Stimulated activated CD4-positive, alpha-beta T cell treated with anti-CD3 and anti-CD28 coated beads, Interleukin-4, amount 100 ng/mL, for 1 hour (primary cell): ENCODE data around the gene BAIAP2L1.
A peak's percentile ranks its signal among the peaks of the same experiment; 100 is the strongest.
"Not testable (repeated sequence)": the region's sequence is repeated elsewhere in the genome, so short reads cannot be mapped to it uniquely, and the experiment has no call there.

Experiments used
- DNase-seq: peaks from one replicate; pipeline ENCODE4 v3.0.0-alpha.2; 2020

BAIAP2L1 gene

DNA sequence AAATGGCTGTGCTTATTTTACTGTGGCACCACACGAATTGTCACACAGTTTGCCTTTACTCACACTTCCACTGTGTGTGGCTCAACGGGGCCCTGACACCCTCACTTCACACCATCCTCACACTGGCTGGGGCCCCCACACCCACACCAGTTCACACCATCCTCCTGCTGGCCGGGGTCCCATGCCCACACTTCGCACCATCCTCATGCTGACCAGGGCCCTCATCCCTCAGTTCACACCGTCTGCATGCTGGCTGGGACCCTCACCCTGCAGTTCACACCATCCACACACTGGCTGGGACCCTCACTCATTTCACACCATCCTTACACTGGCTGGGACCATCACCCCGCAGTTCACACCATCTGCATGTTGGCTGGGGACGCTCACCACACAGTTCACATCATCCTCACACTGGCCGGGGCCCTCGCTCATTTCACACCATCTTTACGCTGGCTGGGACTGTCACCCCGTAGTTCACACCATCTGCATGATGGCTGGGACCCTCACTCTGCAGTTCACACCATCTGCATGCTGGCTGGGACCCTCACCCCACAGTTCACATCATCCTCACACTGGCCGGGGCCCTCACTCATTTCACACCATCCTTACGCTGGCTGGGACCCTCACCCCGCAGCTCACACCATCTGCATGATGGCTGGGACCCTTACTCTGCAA lies 83.4 kb downstream of the BAIAP2L1 start:
- no peak for DNase-seq

DNA sequence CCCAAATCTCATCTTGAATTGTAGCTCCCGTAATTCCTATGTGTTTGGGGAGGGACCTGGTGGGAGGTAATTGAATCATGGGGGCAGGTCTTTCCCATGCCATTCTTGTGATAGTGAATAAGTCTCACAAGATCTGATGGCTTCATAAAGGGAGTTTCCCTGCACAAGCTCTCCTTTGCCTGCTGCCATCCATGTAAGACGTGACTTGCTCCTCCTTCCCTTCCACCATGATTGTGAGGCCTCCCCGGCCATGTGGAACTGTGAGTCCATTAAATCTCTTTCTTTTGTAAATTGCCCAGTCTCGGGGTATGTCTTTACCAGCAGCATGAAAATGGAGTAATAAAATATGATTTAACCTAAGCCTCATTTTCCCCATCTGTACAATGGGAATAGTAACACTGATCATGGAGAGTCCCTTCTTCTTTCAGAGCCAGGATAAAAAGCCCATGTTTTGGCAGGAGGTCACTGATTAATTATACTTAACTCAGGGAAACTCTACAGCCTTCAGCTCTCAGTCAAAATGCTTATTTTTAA lies 84.8 kb downstream of the BAIAP2L1 start:
- not testable (repeated sequence) for DNase-seq

DNA sequence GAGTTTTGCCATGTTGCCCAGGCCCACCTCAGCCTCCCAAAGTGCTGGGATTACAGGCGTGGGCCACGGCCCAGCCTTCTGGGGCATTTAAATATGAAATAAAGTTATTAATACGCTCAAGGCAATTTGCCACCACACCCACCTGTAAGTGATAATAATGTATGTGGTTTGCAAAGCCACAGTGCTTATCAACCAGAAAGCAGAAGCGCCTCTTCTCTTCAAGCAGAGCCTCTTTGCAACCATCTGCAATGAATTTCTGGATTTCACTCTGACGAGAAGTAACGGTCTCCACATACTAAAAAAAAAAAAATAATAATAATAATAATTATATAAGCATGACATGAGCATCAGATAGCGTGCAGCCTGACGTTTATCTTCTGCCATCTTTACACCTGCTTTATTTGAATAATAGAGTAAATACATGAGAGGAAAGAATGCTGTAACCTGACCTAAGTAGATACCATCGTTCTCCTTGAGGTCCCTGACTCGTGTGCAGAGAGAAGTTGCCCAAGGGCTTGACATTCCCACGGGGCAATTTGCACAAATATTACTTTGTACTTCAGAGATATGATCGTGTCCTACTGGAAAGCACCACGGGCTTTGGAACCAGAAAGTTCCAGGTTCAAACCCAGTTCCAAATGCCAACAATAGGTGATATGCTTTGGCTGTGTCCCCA lies 85.4 kb downstream of the BAIAP2L1 start:
- no peak for DNase-seq

DNA sequence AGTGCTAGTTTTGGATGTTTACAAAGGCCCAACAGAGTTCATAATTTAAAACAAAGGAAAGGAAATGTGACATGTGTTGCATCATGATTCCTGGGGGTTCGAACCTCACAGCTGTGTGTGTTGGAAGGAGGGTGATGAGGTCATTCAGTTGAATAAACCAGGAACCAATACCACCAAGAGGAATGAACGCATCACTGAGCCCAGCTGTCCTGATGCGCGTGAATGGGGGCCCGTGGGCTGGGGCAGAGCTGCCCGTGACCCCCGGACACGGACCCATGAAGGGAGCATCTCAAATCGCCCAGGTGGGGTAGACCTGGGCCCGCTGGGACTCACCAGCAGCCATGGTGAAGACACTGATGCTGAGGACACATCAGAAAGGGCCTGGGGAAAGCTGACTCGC lies 86.4 kb downstream of the BAIAP2L1 start:
- no peak for DNase-seq

DNA sequence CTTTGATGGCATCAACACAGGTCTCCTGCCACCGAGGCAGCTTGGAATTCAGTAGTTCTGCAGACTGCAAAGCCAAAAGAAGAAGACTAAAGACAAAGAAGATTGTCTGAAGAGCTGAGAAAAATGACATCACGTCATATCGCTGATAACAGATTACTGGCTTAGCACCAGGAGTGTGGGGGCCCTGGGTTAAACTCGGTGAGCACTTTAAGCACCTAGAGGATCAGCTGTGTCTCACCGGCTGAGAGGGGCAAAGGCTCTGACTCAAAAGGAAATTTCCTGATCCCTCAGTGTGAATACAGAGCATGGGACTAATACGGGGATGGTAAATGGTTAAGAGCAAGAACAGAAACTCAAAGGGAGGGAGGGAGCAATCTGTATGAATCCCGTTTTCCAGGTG lies 88.7 kb downstream of the BAIAP2L1 start:
- DNase-seq, result no peak

DNA sequence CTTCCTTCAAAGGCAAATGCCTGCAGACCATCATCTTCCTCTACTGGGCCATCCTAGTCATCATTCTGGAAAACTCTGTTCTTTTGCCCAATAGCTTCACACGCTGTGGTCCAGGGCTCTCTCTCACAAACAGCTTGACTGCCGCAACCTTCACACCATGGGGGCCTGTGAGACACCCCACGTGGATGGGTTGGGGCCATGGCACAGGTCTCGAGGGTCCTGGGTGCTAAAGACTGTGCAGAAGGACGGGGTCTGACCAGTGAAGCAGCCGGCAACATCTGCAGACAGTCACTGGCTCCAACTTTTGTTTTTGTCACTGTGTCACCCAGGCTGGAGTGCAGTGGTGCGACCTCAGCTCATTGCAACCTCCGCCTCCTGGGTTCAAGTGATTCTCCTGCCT lies 91.3 kb downstream of the BAIAP2L1 start:
- no peak for DNase-seq

DNA sequence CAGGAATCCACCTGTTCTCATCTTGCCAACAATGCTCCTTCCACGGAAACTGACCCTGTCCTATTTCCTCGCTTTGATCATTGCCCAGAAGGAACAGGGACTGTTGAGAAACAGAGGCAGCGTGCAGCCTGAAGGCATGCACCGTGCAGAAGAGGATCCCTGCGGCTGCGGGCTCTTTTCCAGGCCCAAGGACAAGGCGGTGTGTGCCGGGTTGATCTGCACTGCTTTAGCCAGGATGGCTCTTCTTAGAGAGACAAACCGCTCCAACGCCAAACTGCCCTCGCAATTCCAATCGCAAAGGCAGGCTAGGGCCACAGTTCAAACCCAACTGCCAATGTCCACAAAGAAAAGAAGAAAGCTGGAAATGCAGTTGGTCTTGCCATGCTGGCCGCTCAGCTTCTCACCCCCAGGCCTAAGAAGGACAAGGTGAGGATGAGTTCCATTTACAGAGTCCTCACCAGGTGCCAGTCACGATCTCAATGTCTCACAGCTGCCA lies 92.9 kb downstream of the BAIAP2L1 start:
- DNase-seq, result no peak

DNA sequence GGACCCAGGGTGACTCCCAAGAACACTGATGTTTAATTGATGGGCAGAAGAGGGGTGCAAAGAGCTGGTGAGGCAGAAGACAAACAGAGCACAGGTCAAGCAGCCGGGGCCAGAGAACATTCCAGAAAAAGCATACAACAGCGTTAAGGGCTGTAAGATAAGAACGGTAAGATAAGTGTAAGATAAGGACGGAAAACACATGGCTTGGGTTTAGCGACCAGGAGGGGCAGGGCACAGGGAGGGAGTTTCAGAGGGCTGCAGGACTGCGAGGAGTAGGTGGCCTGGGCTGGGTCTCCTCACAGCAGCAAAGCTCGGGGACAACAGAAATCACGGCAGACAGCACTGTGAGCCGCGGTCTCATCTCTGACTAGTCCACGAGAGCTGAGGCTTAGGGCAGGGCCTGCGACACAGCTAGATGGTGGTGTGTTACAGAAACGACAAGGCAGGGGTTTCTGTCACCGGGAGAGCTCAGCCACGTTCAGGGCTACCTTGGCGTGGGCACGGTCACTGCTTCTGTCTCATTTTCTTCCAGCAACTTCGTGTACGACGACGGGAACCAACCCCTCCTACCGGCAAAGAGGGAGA lies 94.8 kb downstream of the BAIAP2L1 start:
- no peak for DNase-seq

DNA sequence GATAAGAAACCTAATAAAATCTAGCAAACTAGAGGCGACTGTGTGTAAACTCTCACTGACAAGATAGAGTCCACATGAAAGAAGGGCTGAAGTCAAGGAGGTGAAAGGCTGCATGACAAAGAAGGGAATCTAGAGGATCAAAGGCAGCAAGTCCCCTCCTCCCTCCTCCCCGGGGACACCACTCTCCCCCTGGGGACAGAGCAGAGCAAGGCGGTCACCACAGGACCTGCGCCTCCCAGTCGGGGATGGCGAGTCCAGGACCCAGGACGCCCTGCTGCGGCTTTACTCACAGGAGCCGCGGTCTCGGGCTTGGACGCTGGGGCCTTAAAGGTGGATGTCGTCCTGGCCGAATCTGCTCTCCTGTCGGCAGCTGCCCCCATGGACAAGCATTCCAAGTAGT lies 97.0 kb downstream of the BAIAP2L1 start:
- no peak for DNase-seq

DNA sequence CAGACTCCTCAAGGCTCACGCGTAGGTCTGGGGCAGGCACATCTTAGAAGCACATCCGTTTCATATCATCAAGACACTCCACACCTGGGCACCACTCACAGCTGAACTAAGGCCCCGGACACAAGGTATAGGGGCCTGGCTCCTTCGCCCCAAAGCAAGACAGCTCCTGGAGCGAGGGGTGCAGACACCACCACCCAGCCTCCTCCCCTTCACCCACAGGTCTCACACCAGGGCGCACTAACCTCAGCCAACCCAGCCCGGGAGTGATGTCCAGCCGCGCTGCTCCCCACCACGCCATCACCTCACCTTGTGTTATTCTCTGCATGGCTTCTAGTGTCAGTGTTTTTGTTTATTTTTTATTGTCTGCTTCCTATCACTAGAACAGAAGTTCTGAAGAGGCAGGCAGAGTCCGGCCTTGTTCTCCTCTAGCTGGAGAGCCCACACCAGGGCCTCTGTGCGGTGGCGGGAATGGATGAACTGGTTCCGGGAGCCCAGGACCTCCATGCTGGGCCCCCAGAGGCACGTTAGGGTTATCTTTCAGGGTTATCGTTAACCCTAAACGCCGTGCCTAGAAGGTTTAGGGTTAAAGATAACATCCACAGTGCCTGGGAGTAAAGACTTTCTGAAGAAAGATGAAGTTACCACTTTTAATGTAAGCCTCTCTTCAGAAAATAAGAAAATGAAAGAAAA lies 97.6 kb downstream of the BAIAP2L1 start:
- no peak for DNase-seq

DNA sequence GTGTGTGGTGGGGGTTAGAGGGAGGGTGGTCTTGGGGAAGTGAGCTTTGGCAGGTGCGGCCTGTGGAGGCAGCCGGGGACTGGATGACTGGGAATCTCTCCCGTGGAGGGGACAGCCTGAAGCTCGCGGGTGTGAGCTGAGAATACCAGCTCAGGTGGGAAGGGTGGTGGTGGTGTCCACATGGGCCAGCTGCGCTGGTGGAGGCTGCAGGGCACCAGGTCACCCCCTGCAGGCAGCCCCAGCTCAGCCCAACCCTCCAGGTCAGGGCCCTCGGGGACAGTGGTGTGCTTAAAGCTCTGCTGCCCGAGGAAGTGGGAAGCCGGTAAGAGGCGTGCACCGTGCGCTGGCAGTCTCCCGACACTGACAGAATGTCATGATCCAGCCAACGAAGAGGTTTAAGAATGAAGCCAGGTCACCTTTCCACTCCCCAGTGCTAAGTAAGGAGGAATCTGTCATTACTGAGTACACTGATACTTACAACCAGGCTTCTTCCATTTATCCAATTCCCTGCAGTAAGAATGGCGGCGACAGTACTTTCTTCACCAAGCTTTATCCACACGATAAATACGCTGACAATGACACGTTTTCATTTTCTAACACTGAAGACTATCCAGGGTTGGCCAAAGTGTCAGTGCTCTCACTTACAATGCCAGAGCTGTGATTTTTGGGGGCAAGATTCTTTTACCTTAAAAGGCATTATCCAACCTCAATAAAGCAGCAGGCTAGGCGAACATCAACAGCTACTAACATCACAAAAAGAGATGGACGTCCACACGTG lies 99.0 kb downstream of the BAIAP2L1 start:
- DNase-seq, result no peak

DNA sequence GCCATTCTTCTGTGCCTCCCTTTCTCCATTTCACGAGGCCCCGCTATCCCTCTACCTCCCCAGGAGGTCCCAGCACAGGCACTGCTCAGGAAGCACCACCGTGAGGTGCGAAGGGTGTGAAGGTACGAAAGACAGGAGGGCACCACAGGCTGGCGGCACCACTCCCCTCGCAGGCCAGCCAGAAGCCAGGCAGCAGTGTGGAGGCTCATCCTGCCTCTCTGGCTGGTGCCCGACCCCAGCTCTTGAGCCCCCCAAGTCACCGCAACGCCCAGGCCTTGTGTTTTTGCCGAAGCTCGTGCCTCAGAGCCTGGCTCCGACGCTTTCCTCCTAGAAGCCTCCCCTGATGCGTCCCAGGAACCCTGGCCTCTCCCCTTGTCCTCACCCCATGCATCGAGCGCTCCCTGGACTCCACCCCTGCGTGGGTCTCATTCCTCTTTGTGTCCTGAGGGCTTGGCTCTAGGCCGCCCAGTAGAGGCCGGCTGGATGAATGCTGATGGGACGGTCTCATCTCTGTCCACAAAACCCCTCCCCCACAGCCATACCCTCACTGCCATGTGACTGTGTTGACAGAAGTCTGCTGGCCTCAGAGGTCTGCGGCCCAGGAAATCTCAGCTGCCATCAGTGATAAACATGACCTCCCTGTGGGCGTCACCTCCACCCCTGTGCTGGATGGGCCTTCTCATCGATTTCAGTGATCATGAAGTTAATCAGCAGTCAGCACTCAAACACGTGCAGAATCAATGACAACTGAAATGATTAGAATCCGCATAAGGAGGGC lies 100.1 kb downstream of the BAIAP2L1 start:
- DNase-seq, result no peak

DNA sequence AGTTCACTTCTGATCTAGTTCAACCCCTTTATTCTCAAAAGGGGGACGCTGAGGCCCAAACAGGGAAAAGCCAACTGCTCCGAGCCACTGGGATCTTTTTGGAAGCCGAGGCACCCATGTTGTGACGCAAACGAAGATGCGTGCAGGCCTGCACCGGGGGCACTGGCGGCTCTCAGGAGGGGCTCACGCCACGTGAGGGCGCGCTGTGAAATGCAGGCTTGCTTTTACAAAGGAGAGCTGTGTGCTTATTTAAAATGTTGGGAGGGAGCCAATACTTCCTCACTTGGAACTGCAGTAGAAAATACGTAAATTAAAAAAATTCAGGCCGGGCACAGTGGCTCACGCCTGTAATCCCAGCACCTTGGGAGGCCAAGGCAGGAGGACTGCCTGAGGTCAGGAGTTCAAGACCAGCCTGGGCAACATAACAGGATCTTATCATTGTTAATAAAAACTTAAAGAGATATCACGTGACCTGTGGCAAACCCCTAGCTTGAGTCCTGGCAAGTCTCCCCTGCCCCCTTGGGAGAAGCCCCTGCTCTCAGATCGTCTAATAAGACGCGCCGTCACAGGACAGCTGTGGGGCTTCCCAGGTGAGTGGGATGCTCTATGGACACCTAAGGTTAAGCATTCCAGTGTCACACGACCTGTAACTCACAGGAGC lies 103.1 kb downstream of the BAIAP2L1 start:
- DNase-seq, result no peak

DNA sequence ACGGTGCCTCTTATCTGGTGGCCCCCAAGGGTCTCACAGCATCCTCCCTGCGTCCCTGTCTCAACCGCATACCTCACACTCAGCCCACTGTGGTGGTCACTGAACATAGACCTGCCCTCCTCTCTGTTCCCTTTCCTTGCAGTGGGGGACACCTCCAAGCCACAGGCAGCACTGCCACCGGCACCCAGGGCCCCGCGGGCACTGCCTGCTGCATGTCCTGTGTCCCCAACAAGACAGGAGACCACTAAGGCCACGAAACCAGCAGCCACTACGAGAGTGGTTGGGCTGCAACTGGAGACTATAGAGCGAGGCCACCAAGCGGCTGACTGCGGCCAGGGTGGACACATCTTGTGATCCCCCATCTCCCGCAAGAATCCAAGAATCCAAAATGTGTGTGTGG lies 104.1 kb downstream of the BAIAP2L1 start:
- no peak for DNase-seq

DNA sequence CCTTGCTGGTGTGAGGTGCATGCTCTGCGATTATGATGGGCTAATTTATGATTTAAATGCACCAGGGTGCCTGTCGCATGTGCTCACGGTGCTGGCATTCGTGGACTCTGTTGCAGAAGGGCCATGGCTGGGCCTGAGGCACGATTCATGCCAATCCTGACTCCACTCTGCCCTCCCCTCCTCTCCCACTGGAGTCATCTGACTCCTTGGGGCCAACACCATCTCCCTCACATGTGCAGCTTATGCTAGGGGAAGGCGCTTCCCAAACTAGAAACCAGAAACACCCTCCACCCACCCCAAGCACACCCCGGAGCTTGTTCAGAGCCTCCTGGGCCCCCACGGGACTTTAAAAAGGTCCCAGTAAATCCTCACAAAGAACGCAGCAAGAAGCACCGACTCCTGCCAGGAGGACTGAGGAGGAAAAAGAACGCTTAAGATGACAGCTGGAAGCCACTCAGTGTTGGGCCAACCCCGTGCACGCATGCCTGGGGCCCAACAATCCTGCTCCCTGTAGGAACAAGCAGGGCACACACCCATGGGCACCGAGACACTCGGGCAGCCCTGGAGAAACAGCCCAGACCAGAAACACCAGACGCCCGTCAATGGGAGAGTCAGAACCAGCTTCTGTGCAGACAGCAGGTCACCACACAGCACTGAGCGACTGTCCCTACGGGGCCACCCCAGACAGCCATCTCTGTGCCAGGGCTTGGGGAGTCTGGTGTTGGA lies 105.3 kb downstream of the BAIAP2L1 start:
- no peak for DNase-seq

DNA sequence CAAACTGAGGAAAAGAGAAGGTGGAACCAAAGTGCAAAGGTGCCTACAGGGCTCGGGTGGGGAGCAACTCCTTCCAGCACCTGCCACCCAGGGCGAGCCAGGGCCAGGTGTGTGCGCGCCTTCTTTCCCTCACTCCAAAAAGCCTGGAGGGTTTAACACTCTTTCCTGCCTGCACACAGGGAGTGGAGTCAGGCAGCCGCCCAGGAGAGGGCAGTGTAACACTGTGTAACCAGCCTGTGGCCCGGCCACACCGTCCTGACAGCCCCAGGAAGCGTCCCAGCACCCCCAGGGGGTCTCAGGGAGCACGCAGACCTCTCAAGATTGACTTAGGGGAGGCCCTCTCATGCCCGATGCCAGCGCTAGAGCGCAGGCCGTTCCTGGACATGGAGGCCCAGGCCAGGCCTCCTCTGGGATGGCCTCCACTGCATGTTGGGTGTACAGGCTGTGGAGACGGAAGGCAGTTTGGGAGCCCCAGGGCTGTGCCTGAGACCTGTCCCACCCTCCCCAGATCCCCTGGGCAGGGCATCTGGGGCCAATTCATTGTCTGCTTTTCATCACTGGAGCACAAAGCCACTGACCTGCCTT lies 106.0 kb downstream of the BAIAP2L1 start:
- peak; percentile 27 for DNase-seq

DNA sequence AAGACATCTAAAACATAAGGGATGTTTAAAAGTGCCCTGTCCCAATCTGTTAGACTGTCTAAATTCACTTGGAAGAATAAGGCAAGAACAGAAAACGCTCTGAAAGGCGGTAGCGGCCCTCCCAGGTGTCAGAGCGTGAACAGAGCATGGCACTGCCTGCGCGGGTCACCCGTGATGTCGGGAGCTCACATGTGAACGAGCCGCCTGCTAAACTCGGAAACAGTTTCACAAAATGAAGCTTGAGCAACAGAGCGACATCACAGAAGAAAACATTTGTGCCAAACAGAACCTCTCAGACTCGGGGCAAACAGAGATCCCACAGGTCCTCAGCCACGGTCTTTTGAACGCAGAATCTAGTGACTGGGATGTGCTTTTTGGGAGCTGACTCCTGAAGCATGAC lies 106.6 kb downstream of the BAIAP2L1 start:
- DNase-seq, result no peak

DNA sequence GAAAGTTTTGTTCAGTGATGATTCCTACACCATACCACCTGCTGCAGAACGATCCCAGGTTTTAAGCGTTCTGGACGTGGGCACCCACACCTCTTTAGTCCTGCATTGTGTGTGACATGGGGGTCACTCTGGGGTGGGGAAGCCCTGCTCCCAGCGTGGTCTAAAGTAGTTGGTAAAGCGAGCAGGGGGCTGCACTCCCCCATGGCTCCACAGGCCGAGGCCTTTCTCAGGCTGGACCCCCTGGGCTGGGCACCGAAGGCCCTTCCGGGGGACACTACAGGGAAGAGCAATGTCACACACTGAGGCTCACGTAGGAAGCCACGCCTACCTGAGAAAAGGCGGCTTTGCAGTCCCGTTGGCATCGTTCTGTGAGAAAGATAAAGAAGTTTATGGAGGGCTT lies 107.1 kb downstream of the BAIAP2L1 start:
- no peak for DNase-seq

DNA sequence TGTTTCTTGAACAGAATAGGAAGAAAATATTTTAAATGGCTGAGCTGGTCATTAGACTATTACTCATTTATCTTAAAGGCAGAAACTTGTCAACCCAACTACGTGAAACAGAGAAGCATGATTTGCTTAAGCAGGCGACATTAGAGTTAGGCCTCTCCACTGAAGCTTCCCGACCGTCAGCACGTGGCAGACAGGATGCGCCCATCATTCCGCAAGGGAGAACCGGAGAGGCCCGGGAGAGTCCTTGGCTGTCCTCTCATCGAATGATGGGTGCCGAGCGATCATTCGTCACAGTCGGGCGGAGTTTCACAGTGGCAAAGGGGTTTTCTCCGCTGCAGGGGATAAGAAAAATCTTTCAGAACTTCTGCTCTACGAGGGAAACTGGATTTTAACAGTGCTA lies 107.6 kb downstream of the BAIAP2L1 start:
- no peak for DNase-seq

DNA sequence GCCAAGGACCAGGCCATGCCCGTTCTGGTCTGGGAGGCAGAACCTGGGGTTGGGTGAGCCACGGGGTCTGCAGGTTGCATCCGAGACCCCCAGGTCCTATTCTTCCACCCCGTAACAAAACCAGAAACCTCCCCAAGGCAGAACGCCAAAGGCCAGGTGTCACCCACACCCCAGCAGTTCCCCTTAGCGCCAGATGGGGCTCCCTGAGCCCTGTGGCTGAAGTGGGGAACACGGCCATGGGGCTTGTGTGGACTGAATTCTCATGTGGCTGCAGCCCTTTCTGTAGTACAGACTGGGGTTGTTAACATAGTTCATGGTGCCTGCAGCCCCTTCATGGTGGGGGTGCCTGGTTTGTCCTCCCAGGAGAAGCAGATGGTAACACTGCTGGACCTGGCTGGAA lies 109.2 kb downstream of the BAIAP2L1 start:
- no peak for DNase-seq
